ENCODE measurements around the gene CEACAM8.

- TF ChIP-seq, protein P1, sequence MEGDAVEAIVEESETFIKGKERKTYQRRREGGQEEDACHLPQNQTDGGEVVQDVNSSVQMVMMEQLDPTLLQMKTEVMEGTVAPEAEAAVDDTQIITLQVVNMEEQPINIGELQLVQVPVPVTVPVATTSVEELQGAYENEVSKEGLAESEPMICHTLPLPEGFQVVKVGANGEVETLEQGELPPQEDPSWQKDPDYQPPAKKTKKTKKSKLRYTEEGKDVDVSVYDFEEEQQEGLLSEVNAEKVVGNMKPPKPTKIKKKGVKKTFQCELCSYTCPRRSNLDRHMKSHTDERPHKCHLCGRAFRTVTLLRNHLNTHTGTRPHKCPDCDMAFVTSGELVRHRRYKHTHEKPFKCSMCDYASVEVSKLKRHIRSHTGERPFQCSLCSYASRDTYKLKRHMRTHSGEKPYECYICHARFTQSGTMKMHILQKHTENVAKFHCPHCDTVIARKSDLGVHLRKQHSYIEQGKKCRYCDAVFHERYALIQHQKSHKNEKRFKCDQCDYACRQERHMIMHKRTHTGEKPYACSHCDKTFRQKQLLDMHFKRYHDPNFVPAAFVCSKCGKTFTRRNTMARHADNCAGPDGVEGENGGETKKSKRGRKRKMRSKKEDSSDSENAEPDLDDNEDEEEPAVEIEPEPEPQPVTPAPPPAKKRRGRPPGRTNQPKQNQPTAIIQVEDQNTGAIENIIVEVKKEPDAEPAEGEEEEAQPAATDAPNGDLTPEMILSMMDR (IDR thresholded peaks at IDR 0.05 in 2 of 3, conservative IDR thresholded peaks at IDR 0.05 in 1 of 3; ENCODE audit: borderline replicate concordance in 1 of 3, insufficient read depth in 1 of 3, low read depth in 2 of 3, low read length in 2 of 3) = no peak
- TF ChIP-seq ZFX (IDR thresholded peaks at IDR 0.05) = no peak
- no peak for TF ChIP-seq POLR2A (IDR thresholded peaks at IDR 0.05; ENCODE audit: borderline replicate concordance, extremely low read depth, insufficient read depth, insufficient read length)
- TF ChIP-seq YY1 (IDR thresholded peaks at IDR 0.05; ENCODE audit: extremely low read depth, insufficient replicate concordance, low read depth, low read length) = no peak
- TF ChIP-seq REST (IDR thresholded peaks at IDR 0.05; ENCODE audit: low read depth) = no peak
- TF ChIP-seq, protein P2, sequence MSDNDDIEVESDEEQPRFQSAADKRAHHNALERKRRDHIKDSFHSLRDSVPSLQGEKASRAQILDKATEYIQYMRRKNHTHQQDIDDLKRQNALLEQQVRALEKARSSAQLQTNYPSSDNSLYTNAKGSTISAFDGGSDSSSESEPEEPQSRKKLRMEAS (IDR thresholded peaks at IDR 0.05) = no peak
- TF ChIP-seq SP1 (IDR thresholded peaks at IDR 0.05; ENCODE audit: low read depth) = no peak
- no peak for TF ChIP-seq FOSL1 (IDR thresholded peaks at IDR 0.05; ENCODE audit: low read depth)
- TF ChIP-seq POLR2AphosphoS5 (IDR thresholded peaks at IDR 0.05; ENCODE audit: low read depth, low read length) = no peak
- TF ChIP-seq TCF7L2 (IDR thresholded peaks at IDR 0.05; ENCODE audit: borderline replicate concordance, extremely low read depth, insufficient read depth, insufficient read length) = no peak
These were observed 23.6 kb downstream of the CEACAM8 start for GRCh38 chr19:42571116-42571515.

Data from HCT116 (cell line).